Activated gamma-delta T cell treated with anti-CD3 and anti-CD28 coated beads, Interleukin-2, amount 50 U/mL, for 16 hours (primary cell): ENCODE measurements around the gene TMED5.

Experiments used
- DNase-seq: peaks from one replicate; pipeline ENCODE4 v3.0.0-alpha.2; 2020; ENCODE audit warnings: low read depth

TMED5 gene

GRCh38 chr1:93120614-93121013 lies 59.6 kb downstream of the TMED5 start:
- DNase-seq = no peak

- DNase-seq = no peak
Measured at GRCh38 chr1:93114391-93114790, 65.8 kb downstream of the TMED5 start.

- no peak for DNase-seq
Measured at GRCh38 chr1:93113127-93113526, 67.1 kb downstream of the TMED5 start.

GRCh38 chr1:93111561-93111960 lies 68.7 kb downstream of the TMED5 start:
- no peak for DNase-seq

- DNase-seq = no peak
Measured at GRCh38 chr1:93111065-93111464, 69.1 kb downstream of the TMED5 start.

GRCh38 chr1:93109578-93109977 lies 70.6 kb downstream of the TMED5 start:
- no peak for DNase-seq

GRCh38 chr1:93108335-93108734 lies 71.9 kb downstream of the TMED5 start:
- DNase-seq = no peak

GRCh38 chr1:93107395-93107794 lies 72.8 kb downstream of the TMED5 start:
- no peak for DNase-seq

GRCh38 chr1:93106226-93106625 lies 74.0 kb downstream of the TMED5 start:
- no peak for DNase-seq

- DNase-seq = no peak
Measured at GRCh38 chr1:93102142-93102541, 78.1 kb downstream of the TMED5 start.
